Adrenal gland (tissue), 12 donors: Measurements from ENCODE around the gene SLC8A2. TPM values are rescaled to one million over a fixed set of nuclear protein-coding genes. Genes with fewer than 3 reads are reported as not detected.

Experiments used
- DNase-seq, 7 donors: peaks; one replicate each; pipeline ENCODE4 v3.0.0-alpha.2; 2019 to 2020
- H3K27ac ChIP-seq, 5 donors: fragments of 200-600 bp; sonication (generic) in 4 of 5; 1 replicate in 3 of 5; 2 replicates in 2 of 5; pipeline versions ENCODE4 v1.5.1 to v1.8.0; 2016 to 2020; ENCODE audit warnings: mild to moderate bottlenecking in 1 of 5
- H3K27me3 ChIP-seq: fragments of 200-600 bp; 2 replicates; pipeline ENCODE4 v1.8.0; 2021
- H3K36me3 ChIP-seq, 2 donors: fragments of 200-600 bp; replicated peaks in 1 of 2; 1 replicate in 1 of 2; 2 replicates in 1 of 2; pipeline versions ENCODE4 v1.5.1 to v1.8.0; 2018 to 2022
- H3K4me1 ChIP-seq, 2 donors: fragments of 200-600 bp; replicated peaks in 1 of 2; 1 replicate in 1 of 2; 2 replicates in 1 of 2; pipeline versions ENCODE4 v1.5.1 to v1.8.0; 2018 to 2021
- H3K4me3 ChIP-seq, 4 donors: fragments of 200-600 bp; sonication (generic) in 3 of 4; one replicate each; pipeline ENCODE4 v1.5.1; 2016 to 2018
- H3K9me3 ChIP-seq, 3 donors: fragments of 200-600 bp; sonication (generic) in 1 of 3; replicated peaks in 1 of 3; 1 replicate in 2 of 3; 2 replicates in 1 of 3; pipeline versions ENCODE4 v1.5.1 to v1.8.0; 2016 to 2021
- POLR2A ChIP-seq, 2 donors: fragments of 450-650 bp; IDR thresholded peaks; one replicate each; pipeline ENCODE4 v1.6.1; 2017; ENCODE audit warnings: antibody characterized with exemption in 2 of 2, mild to moderate bottlenecking in 2 of 2, moderate library complexity in 1 of 2
- WGBS, 4 donors: extraction: QIAGEN DNeasy Blood & Tissue Kit in 2 of 4; methylation state at CpG; one replicate each; pipeline versions ENCODE4 v1.1.5 to v1.1.7; 2013 to 2017; 5-methylcytosine and 5-hydroxymethylcytosine counted together
- intact Hi-C, 2 donors: fragments of 100-400 bp; cut with DNase I; formaldehyde crosslinking; loops; one replicate each; pipeline versions ENCODE4 v1.14.1 to v1.15.0; 2022 to 2023
- polyA plus RNA-seq, 3 donors: library from polyadenylated mRNA; stranded (reverse); fragments of 200-250 nt in 2 of 3; fragments of 350-450 nt in 1 of 3; fragmentation: Illumina TruSeq in 1 of 3; extraction: RNeasy Lipid Tissue Mini Kit (QIAGEN cat#74804) in 1 of 3; gene quantifications; one replicate each; pipeline ENCODE4 v1.2.3, GENCODE V29; 2013 to 2014
- total RNA-seq, 9 donors: library from RNA; depleted of rRNA in 4 of 9; stranded (reverse); fragments of >200 nt in 4 of 9; fragments of 120-200 nt in 1 of 9; fragmentation: NEBNext Ultra II Directional in 1 of 9; extraction: Animal tissue kit (Norgen Biotek cat#: 25700) in 1 of 9; gene quantifications; one replicate each; pipeline versions ENCODE4 v1.1.0 to v1.2.4, GENCODE V29; 2013 to 2023
- TF ChIP-seq, protein P1 (sequence below), 6 experiments: fragments of 450-650 bp in 4 of 6; fragments of 200-600 bp in 2 of 6; sonication (generic) in 1 of 6; IDR thresholded peaks; 1 replicate in 5 of 6; 2 replicates in 1 of 6; pipeline versions ENCODE4 v1.5.1 to v1.8.0; 2016 to 2021; ENCODE audit warnings: antibody characterized with exemption in 6 of 6, mild to moderate bottlenecking in 2 of 6, moderate library complexity in 1 of 6
- donor health status: healthy with polysubstance abuse.
- donor health status: Bipolar disorder and iron deficiency.
- donor health status: DM: yes; HTN: yes; CAD: no.
- donor health status: DM: no; HTN: no; CAD: no.
- donor health status: DM: no; HTN: no; CAD: no.
- donor health status: DM: yes; HTN: yes; CAD: no.

Gene SLC8A2
- total and polyA plus RNA-seq, 12 donors: 0.22 to 6.1 (median 3.0) TPM; not detected in 3

DNA sequence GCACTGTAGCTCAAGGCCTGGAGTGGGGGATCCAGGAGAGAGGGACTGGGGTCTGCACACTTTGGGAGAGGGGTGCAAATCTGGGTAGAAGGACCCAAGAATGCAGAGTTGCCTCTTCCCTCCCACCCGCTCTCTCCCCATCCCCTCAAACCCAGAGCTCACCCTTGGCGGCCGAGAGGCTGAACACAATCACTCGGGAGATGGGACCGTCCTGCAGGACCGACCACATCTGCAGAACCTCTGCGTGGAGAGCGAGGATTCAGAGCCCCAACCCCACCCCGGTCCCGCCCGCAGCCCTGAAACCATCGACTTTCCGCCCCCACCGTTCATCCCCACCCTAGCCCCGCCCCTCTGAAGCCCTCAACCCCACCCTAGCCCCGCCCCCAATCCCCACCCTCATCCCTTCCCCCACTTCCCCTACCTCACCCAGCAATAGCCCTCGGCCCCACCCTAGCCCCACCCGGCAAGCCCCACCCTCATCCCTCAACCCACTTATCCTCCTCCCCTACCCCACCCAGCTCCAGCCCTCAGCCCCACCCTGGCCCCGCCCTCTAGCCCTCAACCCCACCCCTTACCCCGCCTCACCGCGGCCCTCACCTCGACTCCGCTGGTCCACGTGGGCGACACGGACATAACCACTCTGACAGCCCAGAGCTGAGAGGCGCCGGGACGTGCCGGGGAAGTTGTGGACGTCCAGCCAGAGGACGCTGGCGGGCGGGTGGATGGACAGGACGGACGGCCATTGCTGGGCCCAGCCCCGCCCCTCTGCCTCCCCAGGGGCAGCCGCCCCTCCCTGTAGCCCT is 8.2 kb upstream of the SLC8A2 start:
- H3K4me1 ChIP-seq: peaks cover 7 to 9% of the 10 kb centered on the region in 2 donors
- no peaks in the 10 kb centered on the region for H3K27me3 ChIP-seq
- H3K9me3 ChIP-seq: no peaks in the 10 kb centered on the region
- no peak overlapping the region for H3K27ac ChIP-seq
- DNase-seq: peak in 1 of 7 donors; percentile 21
- intact Hi-C loops: no loop called here
- 20 to 69% (median 31%) methylated on average over 3 to 39 of the region's 39 CpGs for WGBS, 4 donors
- TF ChIP-seq POLR2A (IDR thresholded peaks at IDR 0.05): no peak
- TF ChIP-seq, protein P1, sequence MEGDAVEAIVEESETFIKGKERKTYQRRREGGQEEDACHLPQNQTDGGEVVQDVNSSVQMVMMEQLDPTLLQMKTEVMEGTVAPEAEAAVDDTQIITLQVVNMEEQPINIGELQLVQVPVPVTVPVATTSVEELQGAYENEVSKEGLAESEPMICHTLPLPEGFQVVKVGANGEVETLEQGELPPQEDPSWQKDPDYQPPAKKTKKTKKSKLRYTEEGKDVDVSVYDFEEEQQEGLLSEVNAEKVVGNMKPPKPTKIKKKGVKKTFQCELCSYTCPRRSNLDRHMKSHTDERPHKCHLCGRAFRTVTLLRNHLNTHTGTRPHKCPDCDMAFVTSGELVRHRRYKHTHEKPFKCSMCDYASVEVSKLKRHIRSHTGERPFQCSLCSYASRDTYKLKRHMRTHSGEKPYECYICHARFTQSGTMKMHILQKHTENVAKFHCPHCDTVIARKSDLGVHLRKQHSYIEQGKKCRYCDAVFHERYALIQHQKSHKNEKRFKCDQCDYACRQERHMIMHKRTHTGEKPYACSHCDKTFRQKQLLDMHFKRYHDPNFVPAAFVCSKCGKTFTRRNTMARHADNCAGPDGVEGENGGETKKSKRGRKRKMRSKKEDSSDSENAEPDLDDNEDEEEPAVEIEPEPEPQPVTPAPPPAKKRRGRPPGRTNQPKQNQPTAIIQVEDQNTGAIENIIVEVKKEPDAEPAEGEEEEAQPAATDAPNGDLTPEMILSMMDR (IDR thresholded peaks at IDR 0.05): no peak
- no peaks in the 10 kb centered on the region for H3K36me3 ChIP-seq
- H3K4me3 ChIP-seq: no peak overlapping the region

DNA sequence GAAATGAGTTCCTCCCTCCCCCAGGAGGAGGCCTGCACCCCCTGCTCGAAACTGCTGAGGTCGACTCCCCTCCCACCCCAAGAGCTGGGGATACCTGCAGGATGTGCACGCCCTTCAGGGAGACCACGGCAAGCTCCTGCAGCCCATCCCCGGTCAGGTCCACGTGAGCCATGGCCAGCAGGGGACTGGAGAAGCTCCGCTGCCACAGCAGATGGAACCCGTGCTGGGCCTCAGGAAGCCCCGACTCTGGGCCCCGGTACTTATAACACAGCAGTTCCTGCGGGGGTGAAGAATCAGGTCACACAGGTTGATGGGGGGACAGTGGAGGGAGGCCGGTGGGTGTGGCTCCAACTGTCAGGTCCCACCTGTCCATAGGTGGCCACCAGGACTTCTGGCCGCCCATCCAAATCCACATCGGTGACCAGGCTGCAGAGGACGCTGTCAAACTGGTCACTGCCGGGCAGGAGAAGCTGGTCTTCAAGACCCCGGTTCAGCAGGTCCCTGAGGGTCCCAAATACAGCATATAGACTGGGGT is 4.8 kb upstream of the SLC8A2 start:
- intact Hi-C loops: no loop called here
- Histone ChIP-seq H3K9me3 (no peaks in the 10 kb centered on the region), H3K4me3 (no peak overlapping the region), H3K27ac (no peak overlapping the region), H3K4me1 (peaks cover 0 to 4% of the 10 kb centered on the region in 2 donors), H3K36me3 (no peaks in the 10 kb centered on the region), H3K27me3 (peaks cover 21% of the 10 kb centered on the region)
- 83 to 100% (median 86%) methylated on average over 2 to 17 of the region's 17 CpGs for WGBS, 4 donors
- TF ChIP-seq, protein P1 (IDR thresholded peaks at IDR 0.05): no peak
- TF ChIP-seq POLR2A (IDR thresholded peaks at IDR 0.05): no peak
- DNase-seq: no peak

DNA sequence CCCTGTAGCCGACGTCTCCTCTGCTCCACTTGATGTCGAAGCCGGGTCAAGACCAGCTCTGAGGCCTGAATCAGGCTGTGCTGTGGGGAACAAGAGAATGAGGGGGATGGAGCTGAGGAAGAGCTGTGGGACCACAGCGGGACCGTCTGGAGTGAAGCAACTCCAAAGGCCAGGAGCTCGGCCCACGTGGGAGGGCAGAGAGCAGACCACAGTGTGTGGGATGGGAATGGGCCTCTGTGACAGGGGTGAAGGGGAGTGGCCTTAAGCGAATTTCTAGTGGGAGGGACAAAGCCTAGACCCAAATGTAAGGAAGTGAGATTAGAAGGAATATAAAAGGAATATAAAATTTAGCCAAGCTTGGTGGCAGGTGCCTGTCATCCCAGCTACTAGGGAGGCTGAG is 3.8 kb upstream of the SLC8A2 start:
- Histone ChIP-seq H3K36me3 (no peaks in the 10 kb centered on the region), H3K4me1 (peaks cover 0 to 4% of the 10 kb centered on the region in 2 donors), H3K9me3 (no peaks in the 10 kb centered on the region), H3K4me3 (no peak overlapping the region), H3K27me3 (peaks cover 25% of the 10 kb centered on the region), H3K27ac (no peak overlapping the region)
- WGBS, 4 donors: 77 to 92% (median 81%) methylated on average over 5 to 9 of the region's 9 CpGs
- TF ChIP-seq POLR2A (IDR thresholded peaks at IDR 0.05): no peak
- TF ChIP-seq, protein P1 (IDR thresholded peaks at IDR 0.05): no peak
- DNase-seq: no peak
- intact Hi-C loops: no loop called here

DNA sequence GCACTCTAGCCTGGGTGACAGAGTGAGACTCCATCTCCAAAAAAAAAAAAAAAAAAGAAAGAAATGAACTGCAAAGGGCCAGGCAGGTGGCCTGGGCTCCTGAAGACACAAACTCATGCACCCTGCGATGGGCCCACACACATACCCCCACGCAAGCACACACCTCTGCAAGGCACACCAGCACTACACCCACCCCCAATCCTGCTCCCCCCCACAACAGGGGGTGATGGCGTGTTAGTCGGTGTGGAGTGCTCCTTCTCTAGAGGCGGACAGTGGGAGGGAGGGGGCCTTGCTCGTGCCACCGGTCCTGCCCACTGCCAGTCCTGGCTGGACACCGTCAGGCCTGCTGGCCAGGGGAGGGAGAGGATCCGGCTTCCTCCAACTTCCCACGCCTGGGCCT is 1.6 kb upstream of the SLC8A2 start:
- Histone ChIP-seq H3K4me1 (peaks cover 0 to 4% of the 10 kb centered on the region in 2 donors), H3K4me3 (no peak overlapping the region), H3K36me3 (no peaks in the 10 kb centered on the region), H3K27me3 (peaks cover 27% of the 10 kb centered on the region), H3K27ac (no peak overlapping the region), H3K9me3 (no peaks in the 10 kb centered on the region)
- 71 to 83% (median 75%) methylated on average over 8 to 10 of the region's 10 CpGs for WGBS, 4 donors
- intact Hi-C loops: no loop called here
- DNase-seq: no peak
- TF ChIP-seq, protein P1 (IDR thresholded peaks at IDR 0.05): no peak
- TF ChIP-seq POLR2A (IDR thresholded peaks at IDR 0.05): no peak
